Stimulated activated naive CD8-positive, alpha-beta T cell treated with anti-CD3 and anti-CD28 coated beads, Interleukin-15, Interleukin-2, amounts not matched to agents 100 U/mL and 50 U/mL, for 24 hours (primary cell): ENCODE results near the gene HOXB2.
A peak's percentile ranks its signal among the peaks of the same experiment; 100 is the strongest.

Experiments
- ATAC-seq: fragments of 150-1000 bp; cut with Tn5 transposase; one replicate; pipeline ENCODE4 v1.10.0; 2021
- DNase-seq: peaks from one replicate; pipeline ENCODE4 v3.0.0; 2021

The HOXB2 gene

GRCh38 chr17:48578616-48579470 is 33.9 kb upstream of the HOXB2 start:
- DNase-seq = no peak
- ATAC-seq = peak; percentile 62

GRCh38 chr17:48577946-48578615 is 33.2 kb upstream of the HOXB2 start, which contains the start of gene HOXB4:
TSS of gene HOXB4 (minus strand) at chr17:48578350. CDS start at chr17:48578319, 31 bp downstream.
- ATAC-seq (peak; percentile 64), DNase-seq (peak; percentile 77)

- ATAC-seq (no peak), DNase-seq (no peak)
These were observed 32.5 kb upstream of the HOXB2 start for GRCh38 chr17:48577330-48577945.

GRCh38 chr17:48576479-48577309 is 31.8 kb upstream of the HOXB2 start:
- DNase-seq (no peak), ATAC-seq (no peak)

- DNase-seq (no peak), ATAC-seq (no peak)
These were observed 31.0 kb upstream of the HOXB2 start for GRCh38 chr17:48575673-48576478.

- ATAC-seq (no peak), DNase-seq (no peak)
These were observed 30.2 kb upstream of the HOXB2 start for GRCh38 chr17:48575066-48575582.

GRCh38 chr17:48574505-48575065 is 29.7 kb upstream of the HOXB2 start:
- DNase-seq = no peak
- ATAC-seq = no peak

GRCh38 chr17:48571826-48572417 is 27.0 kb upstream of the HOXB2 start:
- DNase-seq (no peak), ATAC-seq (no peak)

- ATAC-seq = no peak
- DNase-seq = no peak
These were observed 26.3 kb upstream of the HOXB2 start for GRCh38 chr17:48571024-48571818.

- no peak for DNase-seq
- no peak for ATAC-seq
These were observed 25.6 kb upstream of the HOXB2 start for GRCh38 chr17:48570325-48571023.

GRCh38 chr17:48569674-48570324 is 24.9 kb upstream of the HOXB2 start:
- ATAC-seq = no peak
- no peak for DNase-seq

- DNase-seq = no peak
- ATAC-seq = no peak
These were observed 24.3 kb upstream of the HOXB2 start for GRCh38 chr17:48569240-48569582.

- ATAC-seq (no peak), DNase-seq (no peak)
These were observed 23.8 kb upstream of the HOXB2 start for GRCh38 chr17:48568499-48569239.

GRCh38 chr17:48567646-48568354 is 22.9 kb upstream of the HOXB2 start:
- DNase-seq = no peak
- no peak for ATAC-seq

- no peak for ATAC-seq
- DNase-seq = no peak
These were observed 22.3 kb upstream of the HOXB2 start for GRCh38 chr17:48567209-48567608.

- ATAC-seq (no peak), DNase-seq (no peak)
These were observed 21.8 kb upstream of the HOXB2 start for GRCh38 chr17:48566717-48567116.
